H1 (cell line): Measurements from ENCODE around the gene RBM6. TPM values are rescaled to one million over a fixed set of nuclear protein-coding genes. Genes with fewer than 3 reads are reported as not detected.

Experiments
- CTCF ChIA-PET: fragments of 300-600 bp; sonication (Branson Sonifier 250); formaldehyde crosslinking; loops from one replicate; lab custom pipeline; 2021; ENCODE audit not compliant: partially characterized antibody; lab: Charles Lee
- POLR2A ChIA-PET: fragments of 300-600 bp; sonication (Branson Sonifier 250); formaldehyde crosslinking; loops from one replicate; lab custom pipeline; 2021; ENCODE audit warnings: inconsistent platforms; ENCODE audit not compliant: partially characterized antibody; lab: Charles Lee
- DNase-seq, 2 experiments: peaks; one replicate each; pipeline versions ENCODE4 v3.0.0 to v3.0.0-alpha.2; 2010 to 2022; ENCODE audit warnings: low spot score in 2 of 2, low read depth in 1 of 2, mixed read lengths in 1 of 2
- FAIRE-seq: peaks from 2 replicates; lab custom pipeline; 2011; peaks lifted over from hg19 to GRCh38; lab: Jason Lieb, UNC
- H2AFZ ChIP-seq: 2 replicates; pipeline ENCODE4 v1.8.1; 2012; ENCODE audit warnings: low read length, inconsistent platforms
- H2AK5ac ChIP-seq: 2 replicates; pipeline ENCODE4 v1.6.1; 2013; ENCODE audit warnings: low read depth, low read length
- H2BK120ac ChIP-seq: replicated peaks from 2 replicates; pipeline ENCODE3; 2013; ENCODE audit warnings: low read depth, low read length, inconsistent platforms
- H2BK12ac ChIP-seq: 2 replicates; pipeline ENCODE4 v1.6.1; 2013; ENCODE audit warnings: low read depth, low read length
- H2BK15ac ChIP-seq: 2 replicates; pipeline ENCODE4 v1.6.1; 2013; ENCODE audit warnings: low read length
- H2BK20ac ChIP-seq: 2 replicates; pipeline ENCODE4 v1.6.1; 2013; ENCODE audit warnings: low read length
- H2BK5ac ChIP-seq: 2 replicates; pipeline ENCODE4 v1.6.1; 2013; ENCODE audit warnings: low read depth, low read length
- H3K14ac ChIP-seq: 2 replicates; pipeline ENCODE4 v1.6.1; 2013; ENCODE audit warnings: inconsistent platforms; ENCODE audit not compliant: insufficient read length
- H3K18ac ChIP-seq: 2 replicates; pipeline ENCODE4 v1.6.1; 2013; ENCODE audit warnings: low read length; ENCODE audit errors: extremely low read depth
- H3K23ac ChIP-seq: 2 replicates; pipeline ENCODE4 v1.6.1; 2013; ENCODE audit warnings: inconsistent platforms; ENCODE audit not compliant: insufficient read length
- H3K23me2 ChIP-seq: 2 replicates; pipeline ENCODE4 v1.6.1; 2013; ENCODE audit warnings: low read depth, low read length
- H3K27ac ChIP-seq: 2 replicates; pipeline ENCODE4 v1.6.1; 2011; ENCODE audit warnings: low read depth, low read length, inconsistent platforms
- H3K27me3 ChIP-seq, 4 experiments: replicated peaks in 1 of 4; 1 replicate in 1 of 4; 2 replicates in 3 of 4; pipeline versions ENCODE4 v1.6.1 to v1.8.1; 2011 to 2013; ENCODE audit warnings: low read length in 3 of 4, mild to moderate bottlenecking in 3 of 4, inconsistent platforms in 2 of 4, mixed read lengths in 2 of 4, moderate library complexity in 1 of 4; ENCODE audit not compliant: control insufficient read depth in 3 of 4, insufficient read depth in 3 of 4; ENCODE audit errors: extremely low read depth in 1 of 4
- H3K36me3 ChIP-seq, 4 experiments: 2 replicates each; pipeline versions ENCODE4 v1.6.1 to v1.8.1; 2011 to 2013; ENCODE audit warnings: mild to moderate bottlenecking in 4 of 4, low read length in 3 of 4, moderate library complexity in 2 of 4, control low read depth in 1 of 4, inconsistent platforms in 1 of 4; ENCODE audit not compliant: insufficient read depth in 4 of 4, control insufficient read depth in 2 of 4
- H3K4ac ChIP-seq: replicated peaks from 2 replicates; pipeline ENCODE3; 2013; ENCODE audit warnings: low read length, low read depth, mixed read lengths, inconsistent platforms; ENCODE audit not compliant: insufficient read length
- H3K4me1 ChIP-seq, 4 experiments: replicated peaks in 1 of 4; 1 replicate in 1 of 4; 2 replicates in 3 of 4; pipeline versions ENCODE4 v1.6.1 to v1.8.1; 2011 to 2013; ENCODE audit warnings: low read length in 3 of 4, inconsistent platforms in 2 of 4, mixed read lengths in 1 of 4; ENCODE audit not compliant: insufficient read depth in 4 of 4, control insufficient read depth in 3 of 4
- H3K4me2 ChIP-seq, 2 experiments: 2 replicates each; pipeline versions ENCODE4 v1.6.1 to v1.8.1; 2011 to 2013; ENCODE audit warnings: low read depth in 2 of 2, low read length in 2 of 2, control low read depth in 1 of 2, inconsistent platforms in 1 of 2, mild to moderate bottlenecking in 1 of 2; ENCODE audit not compliant: insufficient read depth in 1 of 2
- H3K4me3 ChIP-seq, 4 experiments: fragments of 200-600, 300-600 bp in 1 of 4; sonication (generic), shearing (Covaris generic), sonication (Bioruptor Twin) in 1 of 4; 2 replicates each; pipeline versions ENCODE4 v1.5.1 to v1.8.1; 2011 to 2016; ENCODE audit warnings: low read length in 4 of 4, low read depth in 3 of 4, control low read depth in 2 of 4, inconsistent platforms in 2 of 4, mild to moderate bottlenecking in 2 of 4, mixed read lengths in 1 of 4, moderate library complexity in 1 of 4; ENCODE audit not compliant: insufficient read depth in 2 of 4; ENCODE audit errors: extremely low read depth in 1 of 4
- H3K56ac ChIP-seq: replicated peaks from 2 replicates; pipeline ENCODE3; 2013; ENCODE audit warnings: low read depth, mild to moderate bottlenecking, mixed read lengths, low read length, inconsistent platforms; ENCODE audit not compliant: insufficient read length
- H3K79me1 ChIP-seq: 2 replicates; pipeline ENCODE4 v1.6.1; 2013; ENCODE audit warnings: low read depth, low read length, control low read depth
- H3K79me2 ChIP-seq, 2 experiments: 2 replicates each; pipeline versions ENCODE4 v1.6.1 to v1.8.1; 2012 to 2013; ENCODE audit warnings: low read length in 2 of 2, mild to moderate bottlenecking in 2 of 2, inconsistent platforms in 1 of 2; ENCODE audit not compliant: insufficient read depth in 2 of 2, control insufficient read depth in 1 of 2
- H3K9ac ChIP-seq, 4 experiments: replicated peaks in 1 of 4; 1 replicate in 1 of 4; 2 replicates in 3 of 4; pipeline versions ENCODE4 v1.6.1 to v1.8.1; 2011 to 2013; ENCODE audit warnings: low read depth in 3 of 4, low read length in 3 of 4, control low read depth in 2 of 4, mild to moderate bottlenecking in 2 of 4, moderate library complexity in 2 of 4, inconsistent platforms in 1 of 4; ENCODE audit errors: extremely low read depth in 1 of 4
- H3K9me3 ChIP-seq, 2 experiments: 2 replicates each; pipeline versions ENCODE4 v1.6.1 to v1.8.1; 2012 to 2013; ENCODE audit warnings: mild to moderate bottlenecking in 2 of 2, moderate library complexity in 2 of 2, control low read depth in 1 of 2, inconsistent platforms in 1 of 2, low read depth in 1 of 2, low read length in 1 of 2, mixed read lengths in 1 of 2; ENCODE audit not compliant: insufficient read depth in 2 of 2
- H4K20me1 ChIP-seq, 2 experiments: replicated peaks in 1 of 2; 2 replicates each; pipeline versions ENCODE3 to v1.8.1; 2011 to 2013; ENCODE audit warnings: inconsistent platforms in 2 of 2, low read length in 2 of 2, mild to moderate bottlenecking in 1 of 2; ENCODE audit not compliant: insufficient read depth in 2 of 2, control insufficient read depth in 1 of 2
- H4K5ac ChIP-seq: 2 replicates; pipeline ENCODE4 v1.6.1; 2013; ENCODE audit warnings: low read length, low read depth, mixed read lengths, inconsistent platforms; ENCODE audit not compliant: insufficient read length
- H4K8ac ChIP-seq: 2 replicates; pipeline ENCODE4 v1.8.0; 2013; ENCODE audit warnings: mild to moderate bottlenecking, moderate library complexity, low read length, inconsistent platforms; ENCODE audit not compliant: insufficient read depth; ENCODE audit errors: extremely low read depth
- H4K91ac ChIP-seq: replicated peaks from 2 replicates; pipeline ENCODE3; 2013; ENCODE audit warnings: low read length, mixed read lengths, inconsistent platforms; ENCODE audit not compliant: insufficient read length
- BRCA1 ChIP-seq: IDR thresholded peaks from 2 replicates; pipeline ENCODE4 v1.6.1; 2012; ENCODE audit warnings: low read depth, low read length, improper control_type of control experiment
- CBX5 ChIP-seq: fragments of 300-800, 300-1000 bp; sonication (generic); IDR thresholded peaks from 2 replicates; pipeline ENCODE4 v1.7.1; 2016; ENCODE audit warnings: antibody characterized with exemption, low read length, low read depth
- GTF2F1 ChIP-seq: IDR thresholded peaks from 2 replicates; pipeline ENCODE4 v1.6.1; 2012; ENCODE audit warnings: low read depth, low read length, improper control_type of control experiment, borderline replicate concordance
- HDAC2 ChIP-seq, 2 experiments: fragments of 300-600 bp in 1 of 2; sonication (generic) in 1 of 2; IDR thresholded peaks; 2 replicates each; pipeline ENCODE4 v1.6.1; 2011 to 2012; ENCODE audit warnings: low read depth in 2 of 2, low read length in 2 of 2, mild to moderate bottlenecking in 2 of 2, moderate library complexity in 2 of 2, borderline replicate concordance in 1 of 2, inconsistent platforms in 1 of 2
- KDM5A ChIP-seq: fragments of 200-600 bp; IDR thresholded peaks from 2 replicates; pipeline ENCODE4 v1.7.1; 2012; ENCODE audit warnings: mild to moderate bottlenecking, low read length, inconsistent platforms, mixed read lengths
- POLR2A ChIP-seq, 2 experiments: IDR thresholded peaks; 1 replicate in 1 of 2; 2 replicates in 1 of 2; pipeline ENCODE4 v1.6.1; 2011; ENCODE audit warnings: low read depth in 2 of 2, low read length in 2 of 2, mild to moderate bottlenecking in 2 of 2; ENCODE audit errors: control extremely low read depth in 1 of 2
- WGBS, 2 experiments: shearing (Covaris generic) in 1 of 2; methylation state at CpG; one replicate each; pipeline versions ENCODE4 v1.1.6 to v1.1.7; 2013 to 2015; ENCODE audit warnings: low lambda C conversion rate in 2 of 2, mixed read lengths in 2 of 2, inconsistent platforms in 1 of 2, low coverage in 1 of 2, missing lambda C conversion rate in 1 of 2; ENCODE audit not compliant: insufficient replicate concordance in 2 of 2, insufficient coverage in 1 of 2, insufficient read length in 1 of 2; ENCODE audit errors: extremely low coverage in 1 of 2, missing lambda C conversion rate in 1 of 2; 5-methylcytosine and 5-hydroxymethylcytosine counted together
- polyA plus RNA-seq, 7 experiments: library from polyadenylated mRNA; depleted of rRNA in 3 of 7; stranded (reverse) in 5 of 7; unstranded in 2 of 7; fragments of >200 nt in 5 of 7; fragments of 200-250 nt in 2 of 7; gene quantifications; 1 replicate in 5 of 7; 2 replicates in 1 of 7; 4 replicates in 1 of 7; pipeline versions ENCODE4 v1.2.1 to v1.2.3, GENCODE V29; 2011 to 2013; ENCODE audit warnings: missing spikeins in 2 of 7, mixed read lengths in 2 of 7
- total RNA-seq: library from RNA; stranded (reverse); fragmentation: NEBNext Ultra II Directional; extraction: Animal tissue kit (Norgen Biotek cat#: 25700); gene quantifications from 2 replicates; pipeline ENCODE4 v1.2.1, GENCODE V29; 2021
- TF ChIP-seq, protein P1 (sequence below): IDR thresholded peaks from 2 replicates; pipeline ENCODE4 v1.6.1; 2012; ENCODE audit warnings: inconsistent platforms

RBM6 gene
- total and polyA plus RNA-seq, 2 of the 8 experiments (the other 6 are each of a cell fraction or from before 2014, with no cell fraction given) = 30.6 to 80.1 TPM

GRCh38 chr3:49996016-49996415 lies 56.1 kb downstream of the RBM6 start:
- CTCF ChIA-PET = interaction anchor here (1.6 kb wide), 1 partner anchor 73 kb away, joined by 3 read pairs; no protein-coding TSS in a partner anchor
- H3K4me2 ChIP-seq = no peak overlapping the region
- no peak overlapping the region for H2BK15ac ChIP-seq
- H4K5ac ChIP-seq = no peak overlapping the region
- no peak overlapping the region for H2BK5ac ChIP-seq
- peaks cover 0 to 3% (median 0%) of the 10 kb centered on the region in 4 experiments; a peak in 2 of 8 replicates for H3K36me3 ChIP-seq
- peaks cover 0 to 2% of the 10 kb centered on the region in 2 experiments for H4K20me1 ChIP-seq
- TF ChIP-seq, protein P1, sequence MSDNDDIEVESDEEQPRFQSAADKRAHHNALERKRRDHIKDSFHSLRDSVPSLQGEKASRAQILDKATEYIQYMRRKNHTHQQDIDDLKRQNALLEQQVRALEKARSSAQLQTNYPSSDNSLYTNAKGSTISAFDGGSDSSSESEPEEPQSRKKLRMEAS = no peak
- TF ChIP-seq CBX5 (no peak), POLR2A (IDR thresholded peaks at IDR 0.05; ENCODE audit: control extremely low read depth in 1 of 2, low read depth in 2 of 2, low read length in 2 of 2) (no peak), BRCA1 (no peak), HDAC2 (IDR thresholded peaks at IDR 0.05; ENCODE audit: borderline replicate concordance in 1 of 2, low read depth in 2 of 2, low read length in 2 of 2) (no peak), GTF2F1 (no peak), KDM5A (no peak)
- TF ChIP-seq, all 59 proteins: peak for 0
- Histone ChIP-seq H4K91ac (no peak overlapping the region), H3K9me3 (no peaks in the 10 kb centered on the region), H3K4me3 (no peak overlapping the region), H2AFZ (no peak overlapping the region), H3K23me2 (no peaks in the 10 kb centered on the region), H3K79me2 (peaks cover 0 to 16% of the 10 kb centered on the region in 2 experiments; a peak in 2 of 4 replicates), H3K4ac (no peak overlapping the region), H2BK20ac (no peak overlapping the region), H2BK120ac (no peak overlapping the region), H3K56ac (no peak overlapping the region), H3K23ac (no peak overlapping the region), H3K18ac (no peak overlapping the region), H2BK12ac (no peak overlapping the region), H3K9ac (no peak overlapping the region), H3K14ac (no peak overlapping the region), H3K27ac (no peak overlapping the region), H3K4me1 (peaks cover 0 to 4% (median 2%) of the 10 kb centered on the region in 4 experiments; a peak in 3 of 7 replicates), H4K8ac (no peak overlapping the region), H3K27me3 (no peaks in the 10 kb centered on the region), H3K79me1 (no peaks in the 10 kb centered on the region), H2AK5ac (no peak overlapping the region)
- POLR2A ChIA-PET = no interaction called here
- no peak for FAIRE-seq
- DNase-seq = no peak
- WGBS, 2 experiments = 94% methylated on average over 2 of the region's 2 CpGs; no CpG with 5 or more reads in 1 of the 2 experiments
